Measurements from ENCODE around the gene DGUOK.
"Not testable (repeated sequence)": the region's sequence is repeated elsewhere in the genome, so short reads cannot be mapped to it uniquely, and the experiment has no call there.

The DGUOK gene

DNA sequence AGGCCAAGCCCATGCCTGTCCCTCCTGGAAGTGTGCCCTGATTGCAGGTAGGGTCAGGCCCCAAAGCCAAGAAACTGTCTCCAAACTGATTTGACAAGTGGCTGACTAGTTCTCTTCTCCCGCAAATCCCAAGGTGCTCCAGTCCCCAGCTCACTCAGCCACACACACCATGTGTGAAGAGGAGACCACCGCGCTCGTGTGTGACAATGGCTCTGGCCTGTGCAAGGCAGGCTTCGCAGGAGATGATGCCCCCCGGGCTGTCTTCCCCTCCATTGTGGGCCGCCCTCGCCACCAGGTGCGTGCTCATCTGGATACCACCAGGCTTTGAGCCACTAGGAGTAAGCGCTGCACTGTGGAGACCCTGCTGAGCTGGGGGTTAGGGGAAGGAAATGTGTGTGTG lies 25.5 kb upstream of the DGUOK start:
- no peak for DNase-seq

DNA sequence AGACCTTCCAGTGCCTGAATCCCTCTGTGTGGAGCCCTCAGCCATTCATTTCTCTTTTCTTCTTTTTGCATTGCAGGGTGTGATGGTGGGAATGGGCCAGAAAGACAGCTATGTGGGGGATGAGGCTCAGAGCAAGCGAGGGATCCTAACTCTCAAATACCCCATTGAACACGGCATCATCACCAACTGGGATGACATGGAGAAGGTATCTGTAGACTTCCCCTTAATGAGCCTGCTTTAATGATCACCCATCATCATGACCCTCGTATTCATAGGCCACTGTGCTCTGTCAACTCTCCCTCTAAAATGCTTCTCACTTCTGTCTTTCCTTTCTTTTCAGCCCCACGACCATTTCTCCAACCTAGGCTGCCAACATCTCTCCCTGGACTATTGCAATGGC lies 24.4 kb upstream of the DGUOK start:
- DNase-seq: no peak

DNA sequence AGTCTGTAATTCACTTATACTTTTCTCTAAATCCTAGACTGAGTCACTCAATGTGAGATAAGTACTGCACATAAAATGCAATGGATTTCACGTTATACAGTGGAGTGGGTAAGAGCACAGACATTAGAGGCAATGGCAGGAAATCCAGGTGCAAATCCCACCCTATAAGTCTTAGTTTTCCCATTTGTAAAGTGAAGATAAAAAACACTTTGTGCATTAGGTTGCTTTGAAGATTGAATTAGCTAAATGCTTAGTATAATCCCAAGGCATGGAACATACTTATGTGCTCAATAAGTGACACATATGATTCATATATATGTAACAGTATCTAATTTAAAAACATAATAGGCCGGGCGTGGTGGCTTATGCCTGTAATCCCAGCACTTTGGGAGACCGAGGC lies 23.4 kb upstream of the DGUOK start:
- DNase-seq: no peak

DNA sequence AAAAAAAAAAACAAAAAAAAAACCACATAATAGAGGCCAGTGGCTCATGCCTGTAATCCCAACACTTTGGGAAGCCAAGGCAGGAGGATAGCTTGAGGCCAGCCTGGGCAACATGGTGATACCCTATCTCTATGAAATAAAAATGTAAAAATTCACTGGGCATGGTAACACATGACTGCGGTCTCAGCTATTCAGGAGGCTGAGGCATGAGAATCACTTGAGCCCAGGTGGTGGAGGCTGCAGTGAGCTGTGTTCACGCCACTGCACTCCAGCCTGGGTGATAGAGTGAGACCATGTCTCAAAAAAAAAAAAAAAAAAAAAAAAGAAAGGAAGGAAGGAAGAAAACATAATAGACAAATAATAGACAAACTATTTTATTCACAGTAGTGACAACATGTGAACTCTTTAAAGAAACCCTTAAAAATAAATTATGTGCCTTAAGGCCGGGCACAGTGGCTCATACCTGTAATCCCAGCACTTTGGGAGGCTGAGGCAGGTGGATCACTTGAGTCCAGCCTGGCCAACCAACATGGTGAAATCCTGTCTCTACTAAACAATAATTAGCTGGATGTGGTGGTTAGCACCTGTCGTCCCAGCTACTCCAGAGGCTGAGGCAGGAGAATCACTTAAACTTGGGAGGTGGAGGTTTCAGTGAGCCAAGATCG lies 22.6 kb upstream of the DGUOK start:
- not testable (repeated sequence) for DNase-seq

DNA sequence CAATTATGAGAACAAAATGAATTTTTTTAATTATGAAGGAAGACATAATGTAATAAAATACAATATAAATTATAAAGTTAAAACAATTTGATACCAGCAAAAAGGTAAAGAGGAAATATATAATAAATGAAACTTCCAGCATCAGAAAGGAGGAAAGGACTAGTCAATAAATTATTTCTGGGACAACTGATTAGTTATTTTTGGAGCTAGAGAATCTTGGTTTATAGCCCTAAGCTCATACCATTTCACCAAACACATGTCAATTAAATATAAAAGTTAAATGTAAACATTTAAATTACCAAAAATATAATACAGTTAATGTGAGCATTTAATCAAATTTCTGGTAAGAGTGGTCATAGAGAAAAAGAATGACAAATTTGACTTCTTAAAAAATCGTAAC lies 21.7 kb upstream of the DGUOK start:
- no peak for DNase-seq

DNA sequence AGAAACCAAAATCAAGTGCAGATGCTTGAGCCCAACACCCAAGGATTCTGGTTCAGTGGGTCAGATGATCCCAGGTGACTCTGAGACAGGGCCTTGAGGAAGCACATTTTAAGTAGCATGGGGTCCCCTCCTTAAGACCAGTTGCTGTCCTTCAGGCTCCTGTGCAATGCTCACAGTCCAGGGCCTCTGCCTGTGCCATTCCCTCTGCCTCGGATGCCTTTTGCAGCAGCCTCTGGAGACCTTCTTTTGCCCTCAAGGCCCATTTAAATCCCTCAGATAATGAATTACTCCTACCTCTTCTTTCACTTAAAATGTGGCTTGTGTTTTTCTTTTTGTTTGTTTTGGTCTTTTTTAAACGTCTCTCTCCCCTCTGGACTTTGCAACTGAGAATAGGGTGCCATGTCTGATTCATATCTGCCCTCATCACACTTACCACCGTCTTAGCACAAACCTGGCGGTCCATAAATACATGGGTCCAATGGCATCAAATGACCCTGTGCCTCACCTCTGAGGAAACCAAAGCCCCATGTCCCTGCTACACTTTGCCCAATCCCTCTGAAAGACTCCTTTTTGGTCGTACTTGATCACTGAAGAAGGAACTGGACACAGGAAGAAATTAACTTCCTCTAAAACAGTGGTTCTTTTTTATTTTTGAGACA lies 19.7 kb upstream of the DGUOK start:
- peak in 2 of 4 experiments; percentile 35 to 54 for DNase-seq

DNA sequence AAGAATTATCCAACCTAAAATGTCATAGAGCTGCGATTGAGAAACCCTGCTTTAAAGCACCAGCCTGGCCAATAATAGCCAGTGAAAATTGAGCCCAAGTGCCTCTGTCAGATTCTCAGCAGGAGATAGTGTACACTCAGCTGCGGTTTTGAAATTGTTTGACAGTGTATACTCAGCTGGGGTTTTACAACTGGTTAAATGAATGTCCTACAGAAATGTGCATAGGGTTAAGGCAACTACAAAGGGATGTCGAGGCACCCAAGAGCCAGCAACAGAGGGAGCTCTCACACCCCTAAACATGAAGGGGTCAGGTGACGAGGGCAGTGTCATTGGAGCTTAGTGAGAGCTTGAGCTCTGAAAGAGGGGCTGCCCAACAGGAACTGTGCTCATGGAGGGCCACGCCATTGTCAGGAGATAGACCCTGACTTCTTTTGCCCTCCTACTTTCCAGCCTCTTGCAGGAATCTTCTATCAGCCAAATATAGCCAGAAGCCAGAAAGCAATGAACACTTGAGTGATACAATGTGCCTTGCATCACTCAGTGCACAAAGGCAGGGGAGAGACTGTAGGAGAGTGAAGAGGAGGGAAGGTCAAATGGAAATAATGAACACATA lies 18.7 kb upstream of the DGUOK start:
- DNase-seq: peak in 2 of 4 experiments; percentile 23 to 36

DNA sequence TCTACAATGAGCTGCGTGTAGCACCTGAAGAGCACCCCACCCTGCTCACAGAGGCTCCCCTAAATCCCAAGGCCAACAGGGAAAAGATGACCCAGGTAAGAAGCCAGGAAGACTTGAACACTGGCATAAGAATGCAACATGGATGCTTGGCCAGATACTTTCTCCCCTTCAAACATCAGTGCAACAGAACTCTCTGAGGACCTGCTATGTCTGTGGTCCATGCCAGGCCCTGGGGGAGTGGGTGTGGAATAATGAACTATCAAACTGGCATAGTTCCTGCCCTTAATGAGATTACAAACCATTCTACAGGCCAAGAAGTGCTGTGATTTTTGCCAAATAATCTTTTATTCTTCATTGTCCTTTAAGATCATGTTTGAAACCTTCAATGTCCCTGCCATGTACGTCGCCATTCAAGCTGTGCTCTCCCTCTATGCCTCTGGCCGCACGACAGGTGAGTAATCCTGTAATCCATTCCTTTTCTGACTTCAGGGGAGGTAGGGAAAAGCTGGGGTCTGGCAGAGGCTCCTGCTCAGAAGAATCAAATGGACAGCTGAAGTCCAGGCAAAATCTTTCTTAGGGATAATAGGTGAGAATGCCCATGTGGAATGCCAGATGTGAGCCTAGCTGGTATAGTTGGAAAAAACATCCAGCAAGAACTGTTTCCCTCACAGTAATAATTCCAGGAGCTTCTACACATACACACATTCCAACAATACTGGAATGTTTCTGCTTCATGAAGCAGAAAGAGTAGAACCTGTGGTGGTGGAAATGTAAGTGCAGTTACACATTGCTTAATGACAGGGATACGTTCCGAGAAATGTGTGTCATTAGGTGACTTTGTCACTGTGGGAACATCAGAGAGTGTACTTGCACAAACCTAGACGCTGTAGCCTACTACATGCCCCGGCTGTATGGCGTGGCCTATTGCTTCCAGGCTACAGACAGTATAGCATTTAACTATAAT lies 17.7 kb upstream of the DGUOK start:
- no peak for DNase-seq

DNA sequence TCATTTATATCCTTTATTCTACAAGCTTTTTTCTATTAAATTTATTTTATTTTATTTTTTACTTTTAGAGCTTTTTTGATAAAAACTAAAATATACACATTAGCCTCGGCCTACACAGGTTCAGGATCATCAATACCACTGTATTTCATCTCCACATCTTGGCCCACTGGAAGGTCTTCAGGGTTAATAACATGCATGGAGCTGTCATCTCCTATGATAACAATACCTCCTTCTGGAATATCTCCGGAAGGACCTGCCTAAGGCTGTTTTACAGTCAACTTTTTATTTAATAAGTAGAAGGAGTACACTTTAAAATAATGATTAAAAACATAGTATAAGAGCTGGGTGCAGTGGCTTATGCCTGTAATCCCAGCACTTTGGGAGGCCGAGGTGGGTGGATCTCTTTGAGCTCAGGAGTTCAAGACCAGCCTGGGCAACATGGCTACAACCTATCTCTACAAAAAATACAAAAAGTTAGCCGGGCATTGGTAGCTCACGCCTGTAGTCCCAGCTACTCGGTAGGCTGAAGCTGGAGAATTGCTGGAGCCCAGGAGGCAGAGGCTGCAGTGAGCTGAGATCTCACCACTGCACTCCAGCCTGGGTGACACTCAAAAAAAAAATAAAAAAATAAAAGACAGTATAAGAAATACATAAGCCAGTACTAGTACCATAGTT lies 15.7 kb upstream of the DGUOK start:
- DNase-seq: no peak

DNA sequence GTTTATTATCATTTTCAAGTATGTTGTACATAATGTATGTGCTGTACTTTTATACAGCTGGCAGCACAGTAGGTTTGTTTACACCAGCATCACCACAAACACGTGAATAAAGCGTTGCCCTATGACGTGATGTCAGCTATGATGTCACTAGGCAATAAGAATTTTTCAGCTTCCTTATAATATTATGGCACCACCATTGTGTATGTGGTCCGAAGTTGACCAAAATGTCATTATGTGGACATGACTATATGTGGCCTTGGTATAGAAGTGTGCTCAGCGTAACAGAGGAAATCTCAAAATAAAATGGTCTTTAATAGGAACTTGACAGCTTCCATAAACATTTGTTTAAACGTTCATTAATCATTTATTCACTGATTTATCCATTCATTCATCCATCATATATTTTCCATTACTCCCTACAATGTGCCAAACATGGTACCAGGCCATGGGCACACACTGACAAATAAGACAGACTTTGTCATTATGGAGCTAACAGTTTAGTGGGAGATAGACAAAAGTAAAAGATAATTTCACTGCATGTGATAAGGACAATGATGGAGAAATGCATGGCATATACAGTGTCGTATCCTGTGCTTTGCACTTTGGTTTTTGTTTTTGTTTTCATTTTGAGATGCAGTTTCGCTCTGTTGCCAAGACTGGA lies 15.0 kb upstream of the DGUOK start:
- DNase-seq: no peak

DNA sequence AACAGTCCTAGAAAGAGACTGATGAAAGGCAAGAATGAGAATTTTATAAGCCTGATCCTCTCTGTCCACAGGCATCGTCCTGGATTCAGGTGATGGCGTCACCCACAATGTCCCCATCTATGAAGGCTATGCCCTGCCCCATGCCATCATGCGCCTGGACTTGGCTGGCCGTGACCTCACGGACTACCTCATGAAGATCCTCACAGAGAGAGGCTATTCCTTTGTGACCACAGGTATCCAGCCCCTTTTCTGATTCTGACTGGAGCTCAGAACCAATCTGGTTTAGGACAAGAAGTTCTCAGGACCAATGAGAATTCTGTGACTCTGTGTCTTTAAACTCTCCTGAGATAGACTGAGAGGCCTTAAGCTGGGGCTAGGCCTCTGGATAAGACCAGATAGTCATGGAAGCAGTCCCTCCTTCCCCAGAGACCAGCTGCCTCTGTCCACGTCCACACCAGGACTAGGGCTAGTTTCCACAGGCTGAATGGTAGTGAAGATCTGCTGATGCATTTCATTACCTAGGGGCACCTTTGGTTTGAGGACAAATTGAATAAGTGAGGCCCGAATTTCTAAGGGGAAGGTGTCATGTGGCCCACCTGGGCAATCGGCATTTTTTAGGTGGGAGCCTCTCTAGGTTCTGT lies 13.1 kb upstream of the DGUOK start:
- no peak for DNase-seq

DNA sequence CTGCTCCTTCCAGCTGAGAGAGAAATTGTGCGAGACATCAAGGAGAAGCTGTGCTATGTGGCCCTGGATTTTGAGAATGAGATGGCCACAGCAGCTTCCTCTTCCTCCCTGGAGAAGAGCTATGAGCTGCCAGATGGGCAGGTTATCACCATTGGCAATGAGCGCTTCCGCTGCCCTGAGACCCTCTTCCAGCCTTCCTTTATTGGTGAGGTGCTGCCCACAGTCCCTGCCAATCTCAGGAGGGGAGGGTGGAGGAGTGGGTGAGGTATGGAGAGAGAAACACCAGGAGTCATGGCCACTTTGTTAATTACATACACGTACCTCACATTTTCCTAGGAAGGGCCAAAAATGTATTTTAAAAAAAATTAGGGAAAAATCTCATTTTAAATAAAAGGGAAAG lies 12.0 kb upstream of the DGUOK start:
- DNase-seq: no peak

DNA sequence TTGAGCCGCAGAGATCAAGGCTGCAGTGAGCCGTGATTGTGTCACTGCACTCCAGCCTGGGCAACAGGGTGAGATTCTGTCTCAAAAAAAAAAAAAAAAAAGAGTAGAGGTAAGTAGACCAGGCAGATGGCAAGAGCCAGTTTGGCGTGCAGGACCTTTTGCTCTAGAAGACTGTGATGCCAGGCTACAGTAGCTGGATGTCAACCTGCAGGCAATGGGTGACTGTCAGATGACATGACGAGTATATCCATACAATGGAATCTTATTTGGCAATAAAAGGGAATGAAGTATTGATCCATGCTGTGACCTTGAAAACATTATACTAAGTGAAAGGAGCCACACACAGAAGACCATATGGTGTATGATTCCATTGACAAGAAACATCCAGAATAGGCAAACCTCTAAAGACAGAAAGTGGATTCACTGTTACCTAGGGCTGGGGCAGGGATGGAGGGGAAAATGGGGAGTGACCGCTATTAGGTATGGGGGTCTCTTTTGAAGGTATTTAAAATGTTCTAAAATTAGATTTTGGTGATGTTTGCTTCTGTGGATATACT lies 11.2 kb upstream of the DGUOK start:
- no peak for DNase-seq

DNA sequence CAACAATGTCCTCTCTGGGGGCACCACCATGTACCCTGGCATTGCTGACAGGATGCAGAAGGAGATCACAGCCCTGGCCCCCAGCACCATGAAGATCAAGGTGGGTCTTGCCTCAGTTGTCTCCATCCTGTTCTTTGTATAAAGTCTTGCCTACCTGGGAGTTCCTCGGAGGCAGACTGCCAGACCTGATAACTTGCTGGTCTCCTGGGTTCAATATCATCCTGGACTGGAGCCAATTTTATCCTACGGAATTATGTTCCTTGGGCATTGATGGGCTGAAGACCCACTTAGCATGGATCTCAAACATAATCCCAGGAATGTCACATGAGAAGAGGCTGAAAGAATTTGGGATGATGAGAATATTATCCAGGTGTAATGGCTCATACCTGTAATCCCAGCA lies 10.0 kb upstream of the DGUOK start:
- DNase-seq: no peak

DNA sequence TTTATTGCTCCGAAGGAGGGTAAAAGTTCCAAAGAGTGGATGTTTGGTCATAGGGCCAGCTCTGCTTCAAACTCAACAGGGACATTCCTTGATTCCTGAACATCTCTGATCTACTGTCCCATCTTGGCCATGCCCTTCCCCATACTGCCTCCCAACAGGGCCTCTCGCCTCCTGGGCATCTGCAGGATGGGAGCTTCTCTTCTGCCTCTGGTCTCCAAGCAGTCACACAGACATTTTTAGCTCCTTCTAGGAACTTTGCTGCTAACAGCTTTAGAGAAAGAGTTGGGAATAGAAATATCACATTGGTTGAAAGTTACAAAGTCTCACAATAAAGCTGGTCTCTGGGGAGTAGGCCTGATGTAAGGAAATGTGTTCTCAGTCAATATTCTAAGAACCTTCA lies 9.4 kb upstream of the DGUOK start:
- DNase-seq: no peak

DNA sequence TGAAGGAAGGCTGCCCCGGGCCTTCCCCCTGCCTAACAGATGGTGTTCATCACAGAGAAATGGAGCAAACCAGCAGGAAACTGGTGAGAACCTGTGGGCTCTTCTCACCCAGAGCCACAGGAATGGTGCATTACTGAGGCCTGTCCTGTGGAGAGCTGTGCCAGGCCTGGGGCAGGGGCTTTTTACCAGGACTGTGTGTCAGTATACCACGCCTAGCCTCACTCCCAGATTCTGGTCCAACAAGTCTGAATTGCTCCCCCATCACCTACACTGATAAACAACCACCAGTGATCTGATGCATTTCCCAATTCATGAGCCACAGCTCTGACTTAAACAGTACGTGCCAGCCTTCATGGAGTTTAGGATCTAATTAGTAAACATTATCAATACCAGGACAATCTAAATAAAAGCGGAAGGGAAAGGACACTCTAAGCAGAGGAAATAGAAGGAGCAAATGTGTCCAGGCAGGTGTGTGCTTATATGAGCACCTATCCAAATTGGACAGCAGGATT lies 8.9 kb upstream of the DGUOK start:
- DNase-seq: no peak

DNA sequence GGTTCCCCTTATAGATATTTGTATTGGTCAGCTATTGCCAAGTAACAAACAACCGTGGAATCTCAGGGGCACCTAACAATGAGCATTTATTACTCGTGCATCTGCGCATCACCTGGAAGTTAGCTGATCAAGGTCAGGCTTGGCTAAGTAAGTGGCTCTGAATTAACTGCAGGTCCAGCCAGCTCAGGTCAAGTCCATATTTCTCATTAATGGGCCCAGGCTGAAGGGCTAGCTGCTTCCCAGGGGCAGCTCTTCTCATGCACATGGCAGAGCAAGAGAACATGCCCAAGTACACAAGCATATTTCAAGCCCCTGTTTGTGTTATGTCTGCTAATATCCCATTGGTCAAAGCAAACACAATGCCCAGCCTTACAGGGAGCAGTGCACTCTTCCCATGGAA lies 7.8 kb upstream of the DGUOK start:
- DNase-seq: no peak

DNA sequence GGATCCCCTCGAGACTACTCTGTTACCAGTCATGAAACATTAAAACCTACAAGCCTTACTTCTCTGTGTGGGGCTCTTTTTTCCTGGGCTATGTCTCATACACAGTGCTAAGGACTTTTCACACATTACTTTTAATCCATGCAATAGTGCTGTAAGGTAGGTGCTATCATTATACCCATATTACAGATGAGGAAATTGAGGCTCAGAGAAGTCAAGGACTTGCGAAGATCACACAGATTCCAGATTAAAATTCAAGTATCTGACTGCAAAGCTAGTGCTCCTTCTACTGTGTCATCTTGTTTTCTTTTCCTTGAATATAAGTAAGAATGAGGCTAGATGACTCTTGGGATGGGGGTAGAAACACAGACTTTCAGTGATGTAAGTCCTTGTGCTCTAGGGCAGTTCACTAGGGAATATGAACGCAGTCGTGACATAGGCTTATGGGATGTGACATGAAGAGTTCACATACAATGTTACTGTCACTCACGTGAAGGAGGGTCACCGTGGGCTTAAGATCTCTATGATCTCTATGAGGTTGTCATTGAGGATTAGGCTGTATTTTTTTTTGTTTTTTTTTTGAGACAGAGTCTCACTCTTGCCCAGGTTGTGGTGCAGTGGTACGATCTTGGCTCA lies 7.0 kb upstream of the DGUOK start:
- no peak for DNase-seq

DNA sequence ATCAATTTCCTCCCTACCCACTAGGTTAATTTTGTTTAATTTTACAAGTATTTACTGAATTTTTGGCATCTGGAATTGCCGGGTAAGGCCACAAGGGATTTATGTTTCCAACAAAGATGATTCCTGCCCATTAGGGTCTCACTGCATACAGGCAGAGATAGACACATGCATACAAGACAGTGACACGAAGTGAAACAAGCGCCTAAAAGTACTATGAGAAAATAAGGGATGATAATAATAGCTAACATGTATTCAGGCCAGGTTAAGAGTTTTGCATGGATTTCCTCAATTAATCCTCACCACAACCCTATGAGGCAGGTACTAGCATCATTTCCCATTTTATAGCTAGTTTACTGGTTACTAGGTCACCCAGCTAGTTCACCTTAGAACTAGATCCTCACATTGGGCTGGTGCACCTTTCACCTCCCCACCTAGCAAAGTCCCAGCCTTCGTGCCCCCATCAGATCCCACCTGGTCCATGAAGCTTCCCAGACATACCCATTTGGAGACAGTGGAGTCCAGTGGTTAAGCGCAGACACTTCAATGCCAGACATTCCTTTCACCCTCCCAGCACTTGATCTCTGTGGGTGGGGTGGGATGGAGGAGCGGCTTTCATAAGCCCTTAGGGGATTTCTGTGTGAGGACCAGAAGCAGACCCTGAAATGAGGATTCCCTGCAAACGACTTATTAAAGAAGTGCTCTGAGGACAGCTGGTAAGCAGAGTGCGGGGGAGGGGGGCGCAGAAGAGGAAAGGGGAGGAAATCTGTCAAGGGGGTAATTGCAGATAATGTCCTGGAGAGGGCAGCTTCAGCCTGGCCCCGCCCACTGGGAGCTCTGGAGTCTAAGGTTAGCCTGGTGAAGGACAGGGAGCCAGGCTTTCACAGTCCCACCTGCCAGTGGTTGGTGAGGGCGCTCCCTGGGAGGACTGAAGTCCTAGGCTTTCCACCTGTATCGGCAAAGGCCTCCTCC lies 5.8 kb upstream of the DGUOK start:
- DNase-seq: peak in 3 of 4 experiments; percentile 45 to 64 (median 53)
